K562 (cell line): ENCODE measurements around the gene ENDOG. TPM values are rescaled to one million over a fixed set of nuclear protein-coding genes. Genes with fewer than 3 reads are reported as not detected.
A peak's percentile ranks its signal among the peaks of the same experiment; 100 is the strongest.

Source experiments
- E2F4 ChIP-seq: sonication (generic); formaldehyde crosslinking; IDR thresholded peaks from 2 replicates; pipeline ENCODE4 v1.8.0; 2022; ENCODE audit warnings: mild to moderate bottlenecking, low read depth, missing genetic modification reagents
- ELF4 ChIP-seq: fragments of 450-650 bp; formaldehyde crosslinking; IDR thresholded peaks from 2 replicates; pipeline ENCODE4 v1.4.0; 2022; ENCODE audit warnings: missing genetic modification characterization
- MAX ChIP-seq: sonication (generic); formaldehyde crosslinking; IDR thresholded peaks from 2 replicates; pipeline ENCODE4 v1.9.0; 2022; ENCODE audit warnings: mild to moderate bottlenecking, missing genetic modification reagents
- MGA ChIP-seq: fragments of 450-650 bp; IDR thresholded peaks from 2 replicates; pipeline ENCODE4 v1.6.1; 2016; ENCODE audit warnings: mild to moderate bottlenecking, moderate library complexity
- OTX1 ChIP-seq: fragments of 450-650 bp; formaldehyde crosslinking; IDR thresholded peaks from 2 replicates; pipeline ENCODE4 v1.4.0; 2022; ENCODE audit warnings: mild to moderate bottlenecking
- TAF9B ChIP-seq: fragments of 450-650 bp; IDR thresholded peaks from 2 replicates; pipeline ENCODE4 v1.6.1; 2018; ENCODE audit warnings: mild to moderate bottlenecking; ENCODE audit not compliant: partially characterized antibody
- ZFP91 ChIP-seq: sonication (generic); formaldehyde crosslinking; IDR thresholded peaks from 2 replicates; pipeline ENCODE4 v1.8.0; 2022; ENCODE audit warnings: mild to moderate bottlenecking, missing genetic modification reagents
- polyA plus RNA-seq, 8 experiments: library from polyadenylated mRNA; depleted of rRNA in 4 of 8; stranded (reverse) in 5 of 8; unstranded in 3 of 8; fragments of >200 nt; fragmentation: Nextera tagmentation in 2 of 8; fragmentation: Illumina TruSeq in 1 of 8; extraction: Ambion mirVana in 2 of 8; extraction: Trizol in 1 of 8; gene quantifications; 2 replicates each; pipeline versions ENCODE4 v1.2.1 to v1.2.3, GENCODE V29; 2011 to 2014; ENCODE audit warnings: inconsistent platforms in 1 of 8, missing spikeins in 1 of 8
- total RNA-seq, 7 experiments: library from RNA; depleted of rRNA in 6 of 7; stranded (reverse); fragments of >200 nt in 6 of 7; fragmentation: Illumina TruSeq in 2 of 7; extraction: Trizol in 2 of 7; gene quantifications; 2 replicates each; pipeline versions ENCODE4 v1.2.1 to v1.2.3, GENCODE V29; 2011 to 2021; ENCODE audit warnings: low replicate concordance in 1 of 7

Gene ENDOG
- total and polyA plus RNA-seq, 9 of the 15 experiments (the other 6 are each of a cell fraction or from before 2014, with no cell fraction given), result 1.2 to 91.0 (median 25.5) TPM

GRCh38 chr9:128818099-128818838, at the start of gene ENDOG (continued):
- TF ChIP-seq ZFP91 (CRISPR knock-in tag) (peak; percentile 98), TAF9B (no peak), MAX (CRISPR knock-in tag) (0 out of 2 replicates have a peak, but pooled peaks have one; percentile 52), MGA (peak; percentile 88), ELF4 (CRISPR knock-in tag) (no peak), OTX1 (CRISPR knock-in tag) (no peak), E2F4 (CRISPR knock-in tag) (0 out of 2 replicates have a peak, but pooled peaks have one; percentile 49)
